Endothelial cell of umbilical vein (primary cell): ENCODE measurements around the gene GMNN. TPM values are rescaled to one million over a fixed set of nuclear protein-coding genes. Genes with fewer than 3 reads are reported as not detected.

Experiments
- BruUV-seq: library from RNA; stranded (reverse); fragments of 400-500 nt; replicated peaks from 2 replicates; lab custom pipeline; 2021; lab: Mats Ljungman, UMichigan
- CTCF ChIA-PET: fragments of 300-600, 350-600 bp; sonication (Branson Sonifier 250); formaldehyde crosslinking; loops from one replicate; lab custom pipeline; 2021; ENCODE audit warnings: antibody characterized with exemption, inconsistent platforms; lab: Charles Lee
- POLR2A ChIA-PET: fragments of 300-600, 350-600 bp; sonication (Branson Sonifier 250); formaldehyde crosslinking; loops from one replicate; lab custom pipeline; 2021; ENCODE audit warnings: antibody characterized with exemption, inconsistent platforms; lab: Charles Lee
- DNase-seq: peaks from one replicate; pipeline ENCODE4 v3.0.0-alpha.2; 2011; ENCODE audit warnings: low read depth, low spot score
- FAIRE-seq: peaks from 2 replicates; lab custom pipeline; 2011; peaks lifted over from hg19 to GRCh38; lab: Jason Lieb, UNC
- H2AFZ ChIP-seq: 2 replicates; pipeline ENCODE4 v1.6.0; 2012; ENCODE audit warnings: low read depth, low read length, control low read depth, inconsistent platforms
- H3K27ac ChIP-seq: 2 replicates; pipeline ENCODE4 v1.5.1; 2011; ENCODE audit warnings: low read depth, mild to moderate bottlenecking, control low read depth, low read length, moderate library complexity; ENCODE audit not compliant: insufficient read depth
- H3K27me3 ChIP-seq, 2 experiments: 2 replicates each; pipeline versions ENCODE4 v1.6.0 to v1.6.1; 2011; ENCODE audit warnings: low read length in 2 of 2, mixed read lengths in 1 of 2; ENCODE audit not compliant: control insufficient read depth in 2 of 2, insufficient read depth in 2 of 2
- H3K36me3 ChIP-seq, 2 experiments: 2 replicates in 1 of 2; 3 replicates in 1 of 2; pipeline ENCODE4 v1.5.1; 2011; ENCODE audit warnings: low read length in 2 of 2, mild to moderate bottlenecking in 1 of 2, moderate library complexity in 1 of 2; ENCODE audit not compliant: control insufficient read depth in 2 of 2, insufficient read depth in 2 of 2; ENCODE audit errors: extremely low read depth in 1 of 2
- H3K4me1 ChIP-seq: 3 replicates; pipeline ENCODE4 v1.5.1; 2011; ENCODE audit warnings: mild to moderate bottlenecking, low read length; ENCODE audit not compliant: control insufficient read depth, insufficient read depth; ENCODE audit errors: extremely low read depth
- H3K4me2 ChIP-seq: 2 replicates; pipeline ENCODE4 v1.6.1; 2011; ENCODE audit warnings: low read length, control low read depth, mixed read lengths; ENCODE audit not compliant: insufficient read depth
- H3K4me3 ChIP-seq, 3 experiments: fragments of 200-600 bp in 1 of 3; sonication (generic), shearing (Covaris generic) in 1 of 3; replicated peaks in 1 of 3; 2 replicates each; pipeline ENCODE4 v1.5.1; 2011 to 2016; ENCODE audit warnings: control low read depth in 3 of 3, low read length in 3 of 3, mild to moderate bottlenecking in 2 of 3, inconsistent platforms in 1 of 3, low read depth in 1 of 3, moderate library complexity in 1 of 3; ENCODE audit not compliant: insufficient read depth in 1 of 3
- H3K79me2 ChIP-seq: 2 replicates; pipeline ENCODE4 v1.6.0; 2012; ENCODE audit warnings: low read length, inconsistent platforms; ENCODE audit not compliant: control insufficient read depth, insufficient read depth
- H3K9ac ChIP-seq: replicated peaks from 2 replicates; pipeline ENCODE3; 2011; ENCODE audit warnings: low read length, control low read depth; ENCODE audit not compliant: insufficient read depth; ENCODE audit errors: extremely low read depth
- H3K9me1 ChIP-seq: replicated peaks from 3 replicates; pipeline ENCODE4 v1.6.0; 2011; ENCODE audit warnings: mild to moderate bottlenecking, low read length; ENCODE audit not compliant: control insufficient read depth, insufficient read depth; ENCODE audit errors: extremely low read depth
- H3K9me3 ChIP-seq: replicated peaks from 2 replicates; pipeline ENCODE4 v1.5.1; 2012; ENCODE audit warnings: low read length, inconsistent platforms; ENCODE audit not compliant: control insufficient read depth, insufficient read depth
- H4K20me1 ChIP-seq: replicated peaks from 2 replicates; pipeline ENCODE3; 2011; ENCODE audit warnings: mild to moderate bottlenecking, low read length; ENCODE audit not compliant: control insufficient read depth, insufficient read depth; ENCODE audit errors: extremely low read depth
- FOS ChIP-seq: IDR thresholded peaks from 2 replicates; pipeline ENCODE4 v1.6.1; 2011; ENCODE audit warnings: mild to moderate bottlenecking, low read length, moderate library complexity, borderline replicate concordance; ENCODE audit not compliant: insufficient read depth
- JUN ChIP-seq: IDR thresholded peaks from 2 replicates; pipeline ENCODE4 v1.6.1; 2011; ENCODE audit warnings: borderline replicate concordance, low read depth; ENCODE audit not compliant: insufficient read length, insufficient read depth
- POLR2A ChIP-seq: IDR thresholded peaks from 2 replicates; pipeline ENCODE4 v1.6.1; 2012; ENCODE audit warnings: low read depth, mild to moderate bottlenecking, control low read depth, low read length
- POLR2AphosphoS5 ChIP-seq: IDR thresholded peaks from 2 replicates; pipeline ENCODE4 v1.6.1; 2012; ENCODE audit warnings: low read depth, mild to moderate bottlenecking, control low read depth, low read length, moderate library complexity; ENCODE audit not compliant: insufficient read depth
- dilution Hi-C: fragments of 300-500 bp; cut with MboI; formaldehyde crosslinking; loops from one replicate; pipeline ENCODE4 v1.15.0; 2019; ENCODE audit warnings: low sequenced_read_pairs; ENCODE audit not compliant: extremely low pct_ligation_motif_present
- intact Hi-C: fragments of 100-400 bp; cut with micrococcal nuclease; formaldehyde crosslinking; loops from one replicate; pipeline ENCODE4 v1.10.0; 2022
- polyA plus RNA-seq, 4 experiments: library from polyadenylated mRNA; depleted of rRNA in 3 of 4; stranded (reverse) in 3 of 4; unstranded in 1 of 4; fragments of >200 nt; gene quantifications; 2 replicates each; pipeline versions ENCODE4 v1.2.1 to v1.2.3, GENCODE V29; 2011 to 2012; ENCODE audit warnings: missing spikeins in 1 of 4
- total RNA-seq: library from RNA; stranded (reverse); gene quantifications from 2 replicates; pipeline ENCODE4 v1.2.3, GENCODE V29; 2021
- TF ChIP-seq, protein P1 (sequence below): IDR thresholded peaks from 2 replicates; pipeline ENCODE4 v1.6.1; 2011; ENCODE audit not compliant: insufficient read depth, insufficient read length
- TF ChIP-seq, protein P2 (sequence below), 2 donors: IDR thresholded peaks; 1 replicate in 1 of 2; 2 replicates in 1 of 2; pipeline ENCODE4 v1.5.1; 2011; ENCODE audit warnings: low read length in 2 of 2, mild to moderate bottlenecking in 2 of 2, moderate library complexity in 2 of 2, control low read depth in 1 of 2, inconsistent platforms in 1 of 2, low read depth in 1 of 2; ENCODE audit not compliant: insufficient read depth in 1 of 2; ENCODE audit errors: extremely low read depth in 1 of 2

The GMNN gene
- total and polyA plus RNA-seq, 2 donors (not counting 3 experiments of a cell fraction or from before 2014, with no cell fraction given) = 25.4 to 52.6 TPM

DNA sequence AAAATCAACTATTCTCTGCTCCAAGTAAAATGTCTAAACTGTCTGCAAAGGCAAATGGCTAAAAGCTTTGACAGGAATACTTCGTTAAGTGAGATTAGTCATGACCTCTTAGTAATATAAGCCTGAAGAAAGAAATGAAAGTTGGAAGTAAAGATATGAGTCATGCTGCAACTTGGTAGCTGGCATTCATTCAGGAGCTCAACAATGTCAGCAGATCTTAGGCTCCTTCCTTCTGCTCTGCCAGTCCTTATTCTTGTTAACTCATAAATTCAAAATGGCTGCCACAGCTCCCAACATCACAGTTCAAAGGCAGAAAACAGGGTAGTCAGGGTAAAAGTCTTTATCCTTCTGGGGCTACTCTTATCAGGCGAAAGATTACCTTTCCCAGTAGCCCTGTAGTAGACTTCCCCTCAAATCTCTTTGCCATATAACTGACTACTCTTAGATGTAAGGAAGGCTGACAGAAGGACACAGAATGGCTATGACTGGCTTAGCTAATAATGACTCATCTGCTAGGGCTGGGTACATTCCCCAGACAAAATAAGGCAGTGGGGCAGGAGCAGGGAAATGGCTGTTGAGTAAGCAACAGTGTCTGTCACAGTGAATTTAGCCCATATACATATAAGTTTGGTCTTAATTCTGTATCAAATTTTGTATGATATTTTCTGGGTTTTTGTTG, 31.3 kb upstream of the GMNN start:
- no peaks in the 10 kb centered on the region for H3K79me2 ChIP-seq
- TSS peak; percentile 94 for BruUV-seq
- peak overlapping the region; percentile 50 for H3K9ac ChIP-seq
- CTCF ChIA-PET = interaction anchor here (0.6 to 2.6 kb wide), 13 partner anchors 10 to 430 kb away, joined by 3 to 14 read pairs (median 4); partner anchors contain the start of gene C6orf62
- FAIRE-seq (peak; percentile 100), DNase-seq (peak; percentile 95)
- TF ChIP-seq FOS = peak; percentile 88
- TF ChIP-seq POLR2A = no peak
- TF ChIP-seq JUN = peak; percentile 91
- TF ChIP-seq, protein P1, sequence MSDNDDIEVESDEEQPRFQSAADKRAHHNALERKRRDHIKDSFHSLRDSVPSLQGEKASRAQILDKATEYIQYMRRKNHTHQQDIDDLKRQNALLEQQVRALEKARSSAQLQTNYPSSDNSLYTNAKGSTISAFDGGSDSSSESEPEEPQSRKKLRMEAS = no peak
- peak; percentile 51 for TF ChIP-seq POLR2AphosphoS5
- TF ChIP-seq, protein P2, sequence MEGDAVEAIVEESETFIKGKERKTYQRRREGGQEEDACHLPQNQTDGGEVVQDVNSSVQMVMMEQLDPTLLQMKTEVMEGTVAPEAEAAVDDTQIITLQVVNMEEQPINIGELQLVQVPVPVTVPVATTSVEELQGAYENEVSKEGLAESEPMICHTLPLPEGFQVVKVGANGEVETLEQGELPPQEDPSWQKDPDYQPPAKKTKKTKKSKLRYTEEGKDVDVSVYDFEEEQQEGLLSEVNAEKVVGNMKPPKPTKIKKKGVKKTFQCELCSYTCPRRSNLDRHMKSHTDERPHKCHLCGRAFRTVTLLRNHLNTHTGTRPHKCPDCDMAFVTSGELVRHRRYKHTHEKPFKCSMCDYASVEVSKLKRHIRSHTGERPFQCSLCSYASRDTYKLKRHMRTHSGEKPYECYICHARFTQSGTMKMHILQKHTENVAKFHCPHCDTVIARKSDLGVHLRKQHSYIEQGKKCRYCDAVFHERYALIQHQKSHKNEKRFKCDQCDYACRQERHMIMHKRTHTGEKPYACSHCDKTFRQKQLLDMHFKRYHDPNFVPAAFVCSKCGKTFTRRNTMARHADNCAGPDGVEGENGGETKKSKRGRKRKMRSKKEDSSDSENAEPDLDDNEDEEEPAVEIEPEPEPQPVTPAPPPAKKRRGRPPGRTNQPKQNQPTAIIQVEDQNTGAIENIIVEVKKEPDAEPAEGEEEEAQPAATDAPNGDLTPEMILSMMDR (IDR thresholded peaks at IDR 0.05; ENCODE audit: extremely low read depth in 1 of 2, insufficient read depth in 1 of 2, low read depth in 1 of 2, low read length in 2 of 2) = no peak
- dilution Hi-C loops = no loop called here
- H3K9me3 ChIP-seq = no peaks in the 10 kb centered on the region
- POLR2A ChIA-PET = interaction anchor here (0.6 to 1.6 kb wide), 5 partner anchors 22 to 44 kb away, joined by 3 to 18 read pairs (median 4); partner anchors contain the start of gene C6orf62
- H3K27ac ChIP-seq = peak overlapping the region; percentile 90
- H3K27me3 ChIP-seq = no peaks in the 10 kb centered on the region
- no peaks in the 10 kb centered on the region for H3K9me1 ChIP-seq
- intact Hi-C loops = loop anchor here (1.0 kb wide), 2 partner anchors 22 to 32 kb away; no protein-coding TSS in a partner anchor
- peak overlapping the region; percentile 90 for H3K4me2 ChIP-seq
- no peaks in the 10 kb centered on the region for H3K36me3 ChIP-seq
- peak overlapping the region; percentile 85 for H2AFZ ChIP-seq
- H4K20me1 ChIP-seq = no peaks in the 10 kb centered on the region
- H3K4me3 ChIP-seq = peak overlapping the region in 1 of 3 experiments; percentile 9
- H3K4me1 ChIP-seq = peaks cover 16% of the 10 kb centered on the region
